ENCODE data around the gene DMPK.
A peak's percentile ranks its signal among the peaks of the same experiment; 100 is the strongest.
"Not testable (repeated sequence)": the region's sequence is repeated elsewhere in the genome, so short reads cannot be mapped to it uniquely, and the experiment has no call there.

Gene DMPK

DNA sequence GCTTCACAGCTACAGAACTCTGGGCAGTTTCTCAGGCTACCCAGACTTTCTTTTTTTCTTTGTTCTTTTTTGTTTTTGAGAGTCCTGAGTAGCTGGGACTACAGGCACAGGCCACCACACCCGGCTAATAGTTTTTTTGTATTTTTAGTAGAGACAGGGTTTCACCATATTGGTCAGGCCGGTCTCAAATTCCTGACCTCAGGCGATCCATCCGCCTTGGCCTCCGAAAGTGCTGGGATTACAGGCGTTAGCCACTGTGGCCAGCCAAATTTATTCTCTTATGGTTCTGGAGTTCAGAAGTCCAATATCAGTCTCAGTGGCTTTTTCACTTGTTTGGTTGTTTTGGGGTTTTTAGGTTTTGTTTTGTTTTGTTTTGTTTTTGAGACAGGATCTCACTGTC lies 36.7 kb downstream of the DMPK start:
- DNase-seq (ENCODE audit: low read depth in 2 of 2): no peak

DNA sequence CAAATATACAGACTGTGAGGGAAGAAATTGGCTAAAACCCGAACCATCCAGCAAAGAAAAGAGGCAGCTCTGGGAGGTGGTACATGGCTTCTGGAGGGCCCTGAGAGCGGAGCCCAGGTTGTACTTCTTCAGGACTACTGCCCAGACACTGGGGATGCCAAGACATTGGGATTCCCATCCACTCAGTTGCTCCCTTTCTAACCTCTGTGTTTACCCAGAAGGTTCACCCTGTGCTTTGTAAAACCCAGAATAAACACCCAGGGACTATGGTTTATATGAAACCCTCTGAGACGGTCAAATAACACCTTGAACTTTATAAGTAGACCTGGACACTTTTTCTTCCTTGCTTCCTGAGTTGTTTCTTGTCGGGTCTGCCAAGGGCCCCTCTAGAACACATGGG lies 39.3 kb downstream of the DMPK start:
- DNase-seq (ENCODE audit: low read depth in 2 of 2): no peak

DNA sequence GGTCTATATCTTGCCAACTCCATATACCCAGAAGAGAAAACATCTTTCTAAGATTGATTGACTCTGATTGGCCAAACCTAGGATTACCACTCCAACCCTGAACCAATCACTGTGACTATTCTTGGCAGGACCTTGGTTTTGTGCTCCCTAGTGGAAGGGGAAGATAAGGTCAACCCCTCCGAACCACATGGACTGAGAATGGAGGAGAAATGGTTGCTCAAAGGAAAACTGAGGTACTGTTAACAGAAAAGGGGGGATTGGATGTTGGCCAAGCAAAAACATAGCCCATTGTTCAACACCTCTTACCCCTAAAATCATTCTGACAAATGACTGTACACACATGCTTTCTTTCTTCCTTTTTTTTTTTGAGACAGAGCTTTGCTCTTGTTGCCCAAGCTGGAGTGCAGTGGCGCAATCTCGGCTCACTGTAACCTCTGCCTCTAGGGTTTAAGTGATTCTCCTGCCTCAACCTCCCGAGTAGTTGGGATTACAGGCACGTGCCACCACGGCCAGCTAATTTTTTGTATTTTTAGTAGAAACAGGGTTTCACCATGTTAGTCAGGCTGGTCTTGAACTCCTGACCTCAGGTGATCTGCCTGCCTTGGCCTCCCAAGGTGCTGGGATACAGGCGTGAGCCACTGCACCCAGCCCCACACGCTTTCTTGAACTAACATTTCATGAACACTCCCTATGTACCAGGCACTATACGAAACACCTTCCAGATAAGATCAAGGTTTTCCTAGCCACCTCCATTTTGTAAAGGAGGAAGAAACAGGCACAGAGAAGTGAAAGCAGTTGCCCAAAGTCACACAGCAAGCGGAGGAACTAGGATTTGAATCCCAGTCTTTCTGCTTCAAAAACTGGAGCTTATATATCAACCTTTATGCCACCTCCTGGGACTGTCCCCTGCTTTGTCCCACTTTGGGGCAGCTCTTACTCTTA lies 42.5 kb downstream of the DMPK start:
- no peak for DNase-seq (ENCODE audit: low read depth in 2 of 2)

DNA sequence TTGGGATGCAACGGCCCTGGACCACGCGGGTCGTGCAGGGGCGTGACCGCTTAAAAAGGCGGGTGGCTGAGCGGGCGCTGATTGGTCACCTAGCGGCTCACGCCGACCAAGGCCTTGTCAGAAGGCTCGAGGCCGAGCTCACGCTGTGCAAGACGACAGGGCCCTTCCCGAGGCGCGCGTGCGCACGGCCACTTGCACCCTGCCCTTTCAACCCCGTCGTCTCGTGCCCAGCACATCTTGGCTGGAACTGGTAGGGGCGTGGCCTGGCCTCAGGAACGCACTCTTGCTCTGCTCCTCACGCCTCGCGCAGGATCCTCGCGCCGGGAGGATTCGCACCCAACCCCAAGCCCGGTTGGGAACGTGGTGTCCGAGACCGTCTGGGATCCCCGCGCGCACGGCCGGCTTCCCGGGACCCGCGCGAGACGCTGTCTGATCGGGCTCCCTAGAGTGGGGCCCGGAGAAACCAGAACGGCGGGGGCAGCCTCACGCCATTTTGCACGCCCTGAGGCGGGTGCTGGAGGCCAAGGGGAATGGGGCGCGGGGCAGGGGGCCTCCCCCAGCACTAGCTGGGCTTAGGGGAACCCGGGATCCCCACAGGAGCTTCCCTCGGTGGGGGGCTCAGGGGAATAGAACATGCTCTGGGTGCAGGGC lies 49.0 kb downstream of the DMPK start, which contains the start of gene MEIOSIN:
MEIOSIN (plus strand) TSS at position 280 of the 651 bp plus-strand sequence. CDS start 1,938 bp downstream, outside the sequence.
- DNase-seq (ENCODE audit: low read depth in 2 of 2): no peak

DNA sequence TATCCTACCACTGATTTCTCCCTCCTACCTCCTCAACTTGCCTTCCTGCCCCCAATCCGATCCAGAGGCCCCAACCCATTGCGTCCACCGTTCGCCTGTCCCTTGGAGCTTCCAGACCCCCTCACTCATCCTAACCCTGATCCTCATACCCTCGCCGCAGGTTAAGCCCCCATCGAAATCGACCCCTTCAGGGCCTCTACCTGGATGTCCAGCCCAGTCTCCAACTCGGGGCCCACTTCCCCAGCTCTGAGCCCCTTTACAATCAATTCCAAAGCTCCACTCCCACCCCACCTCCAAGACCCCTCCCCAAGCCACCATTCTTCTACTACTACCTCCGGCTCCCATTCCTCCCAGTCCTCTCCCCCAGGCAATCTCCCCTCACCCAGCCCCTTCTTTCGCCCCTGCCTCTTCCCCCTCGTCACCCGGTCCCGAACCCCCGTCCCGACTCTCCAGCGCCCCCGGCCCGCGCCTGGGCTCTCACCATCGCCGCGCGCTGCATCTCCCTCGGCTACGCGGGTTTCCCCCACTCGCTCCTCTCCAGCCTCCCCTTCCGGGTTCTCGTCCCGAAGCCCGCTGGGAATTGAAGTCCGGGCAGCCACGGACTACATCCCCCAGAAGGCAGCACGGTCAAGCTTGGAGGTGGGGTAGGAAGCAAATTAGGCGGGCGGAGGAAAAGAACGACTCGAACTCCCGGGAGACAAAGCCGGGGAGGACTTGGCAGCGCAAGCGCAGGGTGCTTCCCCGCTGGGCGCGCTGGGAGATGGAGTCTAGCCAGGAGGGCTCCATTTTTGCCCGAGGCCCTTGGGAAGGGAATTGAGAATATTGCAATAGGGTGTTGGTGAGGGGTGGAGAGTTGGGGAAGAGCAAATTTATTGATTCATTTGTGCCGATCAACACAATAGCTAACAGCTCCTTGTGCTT lies 51.7 kb downstream of the DMPK start, which contains the start of gene FBXO46:
FBXO46 (minus strand) TSS at position 529 of the 921 bp plus-strand sequence. CDS start 17,401 bp downstream, outside the sequence.
- DNase-seq (ENCODE audit: low read depth in 2 of 2): peak; percentile 78 to 83

DNA sequence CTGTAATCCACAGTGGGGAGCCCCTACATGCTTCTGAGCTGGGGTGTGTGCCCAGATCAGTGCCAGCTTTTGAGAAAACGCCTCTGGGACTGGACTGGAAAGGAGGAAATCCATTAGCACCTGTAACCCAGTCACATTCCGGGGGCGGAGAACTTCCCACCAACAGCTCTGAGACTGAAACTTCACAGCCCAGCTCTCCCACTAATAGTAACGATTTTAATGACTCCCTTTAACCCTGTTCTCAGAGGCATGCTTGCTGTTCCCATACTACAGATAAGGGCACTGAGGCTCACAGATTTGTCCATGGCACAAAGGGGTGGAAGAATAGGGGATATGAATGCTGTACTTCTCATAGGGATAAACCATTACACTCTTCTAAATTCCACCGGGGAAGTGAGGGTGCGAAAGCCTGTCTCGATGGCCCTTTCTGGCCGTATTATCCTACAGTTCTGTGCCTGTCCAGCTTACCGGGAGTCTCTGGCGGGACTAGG lies 52.4 kb downstream of the DMPK start:
- DNase-seq (ENCODE audit: low read depth in 2 of 2): no peak

DNA sequence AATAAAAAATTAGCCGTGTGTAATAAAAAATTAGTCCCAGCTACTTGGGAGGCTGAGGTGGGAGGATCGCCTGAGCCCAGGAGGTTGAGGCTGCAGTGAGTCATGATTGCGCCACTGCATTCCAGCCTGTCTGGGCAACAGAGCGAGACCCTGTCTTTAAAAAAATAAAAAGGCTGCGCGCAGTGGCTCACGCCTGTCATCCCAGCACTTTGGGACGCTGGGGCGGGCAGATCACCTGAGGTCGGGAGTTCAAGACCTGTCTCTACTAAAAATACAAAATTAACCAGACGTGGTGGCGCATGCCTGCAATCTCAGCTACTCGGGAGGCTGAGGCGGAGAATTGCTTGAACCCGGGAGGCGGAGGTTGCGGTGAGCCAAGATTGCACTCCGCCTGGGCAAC lies 53.6 kb downstream of the DMPK start:
- DNase-seq (ENCODE audit: low read depth in 2 of 2): not testable (repeated sequence)

DNA sequence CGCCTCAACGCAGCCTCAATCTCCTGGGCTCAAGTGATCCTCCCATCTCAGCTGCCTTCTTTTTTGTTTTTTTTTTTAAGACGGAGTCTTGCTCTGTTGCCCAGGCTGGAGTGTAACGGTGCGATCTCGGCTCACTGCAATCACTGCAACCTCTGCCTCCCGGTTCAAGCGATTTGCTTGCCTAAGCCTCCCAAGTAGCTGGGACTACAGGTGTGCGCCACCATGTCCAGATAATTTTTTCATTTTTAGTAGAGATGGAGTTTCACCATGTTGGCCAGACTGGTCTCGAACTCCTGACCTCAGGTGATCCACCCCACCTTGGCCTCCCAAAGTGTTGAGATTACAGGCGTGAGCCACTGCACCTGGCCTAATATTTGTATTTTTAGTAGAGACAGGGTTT lies 62.2 kb downstream of the DMPK start:
- DNase-seq (ENCODE audit: low read depth in 2 of 2): not testable (repeated sequence)

Data from stimulated activated CD8-positive, alpha-beta memory T cell treated with anti-CD3 and anti-CD28 coated beads, Interleukin-2, amount 100 ng/mL, for 1 hour (primary cell).